Neural cell (in vitro differentiated cells): Measurements from ENCODE around the gene FBXL20. TPM values are rescaled to one million over a fixed set of nuclear protein-coding genes. Genes with fewer than 3 reads are reported as not detected.
"Not testable (repeated sequence)": the region's sequence is repeated elsewhere in the genome, so short reads cannot be mapped to it uniquely, and the experiment has no call there.

ENCODE experiments used
- H2AFZ ChIP-seq: fragments of 200-600, 300-800 bp; sonication (generic), shearing (Covaris generic); 2 replicates; pipeline ENCODE4 v1.6.0; 2014; ENCODE audit warnings: low read depth, mild to moderate bottlenecking, antibody characterized with exemption, low read length, moderate library complexity
- H3F3A ChIP-seq: fragments of 200-600 bp; shearing (Covaris generic); 2 replicates; pipeline ENCODE4 v1.6.1; 2016; ENCODE audit warnings: mild to moderate bottlenecking, moderate library complexity, mixed read lengths, antibody characterized with exemption, low read length; ENCODE audit not compliant: insufficient read depth, poor library complexity, severe bottlenecking
- H3K27ac ChIP-seq: fragments of 200-600, 300-800 bp; sonication (generic), shearing (Covaris generic); 2 replicates; pipeline ENCODE4 v1.5.1; 2014; ENCODE audit warnings: mild to moderate bottlenecking, low read length, moderate library complexity
- H3K27me3 ChIP-seq: fragments of 300-800, 200-600 bp; sonication (generic), shearing (Covaris generic); 2 replicates; pipeline ENCODE4 v1.6.0; 2014; ENCODE audit warnings: mild to moderate bottlenecking, low read depth, low read length, moderate library complexity; ENCODE audit not compliant: insufficient read depth
- H3K36me3 ChIP-seq: fragments of 300-800, 200-600 bp; sonication (generic), shearing (Covaris generic); 2 replicates; pipeline ENCODE4 v1.5.1; 2014; ENCODE audit warnings: mild to moderate bottlenecking, antibody characterized with exemption, low read length, moderate library complexity; ENCODE audit not compliant: insufficient read depth
- H3K4me2 ChIP-seq: fragments of 300-800, 200-600 bp; sonication (generic), shearing (Covaris generic); 2 replicates; pipeline ENCODE4 v1.6.0; 2014; ENCODE audit warnings: mild to moderate bottlenecking, low read length
- H3K4me3 ChIP-seq: fragments of 300-800, 200-600 bp; sonication (generic), shearing (Covaris generic); 2 replicates; pipeline ENCODE4 v1.5.1; 2014; ENCODE audit warnings: mild to moderate bottlenecking, low read length, moderate library complexity
- H3K79me2 ChIP-seq: fragments of 200-600 bp; shearing (Covaris generic); replicated peaks from 2 replicates; pipeline ENCODE4 v1.6.0; 2014; ENCODE audit warnings: mild to moderate bottlenecking, low read length, moderate library complexity; ENCODE audit not compliant: insufficient read depth
- H3K9ac ChIP-seq: fragments of 300-800, 200-600 bp; sonication (generic), shearing (Covaris generic); 2 replicates; pipeline ENCODE4 v1.6.1; 2016; ENCODE audit warnings: mild to moderate bottlenecking, low read length, mixed read lengths
- H3K9me2 ChIP-seq: fragments of 200-600 bp; shearing (Covaris generic); 2 replicates; pipeline ENCODE4 v1.6.1; 2016; ENCODE audit warnings: mild to moderate bottlenecking, low read length, mixed read lengths; ENCODE audit not compliant: insufficient read depth
- H3K9me3 ChIP-seq: fragments of 200-600, 300-800 bp; sonication (generic), shearing (Covaris generic); 2 replicates; pipeline ENCODE4 v1.6.1; 2016; ENCODE audit warnings: mild to moderate bottlenecking, mixed run types, low read length, moderate library complexity, mixed read lengths
- H4K20me1 ChIP-seq: fragments of 200-600 bp; shearing (Covaris generic); 2 replicates; pipeline ENCODE4 v1.6.1; 2016; ENCODE audit warnings: mild to moderate bottlenecking, mixed run types; ENCODE audit not compliant: insufficient read depth
- EP300 ChIP-seq: fragments of 450-650 bp; conservative IDR thresholded peaks from 2 replicates; pipeline ENCODE4 v1.6.1; 2014; ENCODE audit warnings: antibody characterized with exemption, mild to moderate bottlenecking, moderate library complexity; ENCODE audit not compliant: poor library complexity, severe bottlenecking
- EZH2 ChIP-seq: fragments of 200-600, 300-800 bp; shearing (Covaris generic), sonication (generic); IDR thresholded peaks from 2 replicates; pipeline ENCODE4 v1.6.1; 2014; ENCODE audit warnings: antibody characterized with exemption, low read length, borderline replicate concordance, mild to moderate bottlenecking; ENCODE audit not compliant: insufficient read depth, poor library complexity, severe bottlenecking
- MXI1 ChIP-seq: fragments of 450-650 bp; conservative IDR thresholded peaks from 2 replicates; pipeline ENCODE4 v1.6.1; 2014; ENCODE audit warnings: antibody characterized with exemption, mild to moderate bottlenecking; ENCODE audit not compliant: poor library complexity, severe bottlenecking
- POLR2AphosphoS5 ChIP-seq: IDR thresholded peaks from 2 replicates; pipeline ENCODE4 v1.6.1; 2012
- RAD21 ChIP-seq: fragments of 450-650 bp; conservative IDR thresholded peaks from 2 replicates; pipeline ENCODE4 v1.6.1; 2014; ENCODE audit warnings: antibody characterized with exemption, mild to moderate bottlenecking, moderate library complexity
- SMC3 ChIP-seq: fragments of 450-650 bp; conservative IDR thresholded peaks from 2 replicates; pipeline ENCODE4 v1.6.1; 2014; ENCODE audit warnings: antibody characterized with exemption, mild to moderate bottlenecking, moderate library complexity; ENCODE audit not compliant: poor library complexity
- TAF1 ChIP-seq: IDR thresholded peaks from 2 replicates; pipeline ENCODE4 v1.6.1; 2012; ENCODE audit warnings: low read depth
- polyA plus RNA-seq: library from polyadenylated mRNA; depleted of rRNA; stranded (reverse); fragments of >200 nt; gene quantifications from 2 replicates; pipeline ENCODE4 v1.2.3, GENCODE V29; 2014
- TF ChIP-seq, protein P1 (sequence below): IDR thresholded peaks from 2 replicates; pipeline ENCODE4 v1.6.1; 2012; ENCODE audit warnings: borderline replicate concordance
- TF ChIP-seq, protein P2 (sequence below): fragments of 450-650 bp; IDR thresholded peaks from 2 replicates; pipeline ENCODE4 v1.5.1; 2014; ENCODE audit warnings: antibody characterized with exemption, mild to moderate bottlenecking, moderate library complexity; ENCODE audit not compliant: poor library complexity, severe bottlenecking

Gene FBXL20
- polyA plus RNA-seq, 1 donor from 2014 or later: 12.0 TPM

DNA sequence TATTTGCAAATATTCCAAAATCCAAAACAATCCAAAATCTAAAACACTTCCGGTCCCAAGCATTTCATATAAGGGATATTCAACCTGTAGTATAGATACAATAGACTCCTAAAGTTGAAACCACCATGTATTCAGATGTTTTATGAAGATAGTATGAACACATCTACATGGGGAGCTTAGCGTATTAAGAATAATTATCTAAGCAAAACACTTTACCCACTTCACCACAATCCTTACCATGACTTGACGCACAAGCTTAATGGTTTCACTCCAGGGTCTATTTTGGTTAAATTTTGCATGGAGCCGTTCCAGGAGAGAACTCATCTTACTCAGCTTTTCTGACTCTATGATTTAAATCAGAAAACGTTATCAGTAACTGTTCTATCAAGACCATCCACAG is 46.1 kb upstream of the FBXL20 start:
- H3K79me2 ChIP-seq: peaks cover 23% of the 10 kb centered on the region
- H3K27me3 ChIP-seq: no peaks in the 10 kb centered on the region
- no peak overlapping the region for H2AFZ ChIP-seq

DNA sequence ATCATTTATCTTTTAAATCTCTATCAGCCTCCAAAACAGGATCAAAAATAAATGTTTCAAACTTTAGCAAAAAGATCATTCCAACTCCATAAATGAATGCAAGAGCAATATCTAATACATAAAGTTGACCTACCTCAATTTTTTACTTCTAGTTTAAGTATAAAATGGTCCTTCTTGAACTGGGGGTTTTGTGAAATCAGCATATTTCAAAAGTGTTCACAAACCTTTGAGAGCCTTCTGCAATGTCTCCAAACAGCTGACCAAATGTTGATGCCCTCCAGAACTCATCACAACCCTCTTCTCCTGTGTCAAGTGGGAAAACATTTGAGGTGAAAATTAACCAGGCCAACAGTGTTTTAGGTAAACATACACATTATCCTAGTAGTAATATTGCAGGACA is 41.9 kb upstream of the FBXL20 start:
- TF ChIP-seq MXI1 (no peak), EZH2 (no peak), TAF1 (no peak), SMC3 (no peak), RAD21 (no peak), EP300 (no peak), POLR2AphosphoS5 (no peak)
- TF ChIP-seq, protein P1, sequence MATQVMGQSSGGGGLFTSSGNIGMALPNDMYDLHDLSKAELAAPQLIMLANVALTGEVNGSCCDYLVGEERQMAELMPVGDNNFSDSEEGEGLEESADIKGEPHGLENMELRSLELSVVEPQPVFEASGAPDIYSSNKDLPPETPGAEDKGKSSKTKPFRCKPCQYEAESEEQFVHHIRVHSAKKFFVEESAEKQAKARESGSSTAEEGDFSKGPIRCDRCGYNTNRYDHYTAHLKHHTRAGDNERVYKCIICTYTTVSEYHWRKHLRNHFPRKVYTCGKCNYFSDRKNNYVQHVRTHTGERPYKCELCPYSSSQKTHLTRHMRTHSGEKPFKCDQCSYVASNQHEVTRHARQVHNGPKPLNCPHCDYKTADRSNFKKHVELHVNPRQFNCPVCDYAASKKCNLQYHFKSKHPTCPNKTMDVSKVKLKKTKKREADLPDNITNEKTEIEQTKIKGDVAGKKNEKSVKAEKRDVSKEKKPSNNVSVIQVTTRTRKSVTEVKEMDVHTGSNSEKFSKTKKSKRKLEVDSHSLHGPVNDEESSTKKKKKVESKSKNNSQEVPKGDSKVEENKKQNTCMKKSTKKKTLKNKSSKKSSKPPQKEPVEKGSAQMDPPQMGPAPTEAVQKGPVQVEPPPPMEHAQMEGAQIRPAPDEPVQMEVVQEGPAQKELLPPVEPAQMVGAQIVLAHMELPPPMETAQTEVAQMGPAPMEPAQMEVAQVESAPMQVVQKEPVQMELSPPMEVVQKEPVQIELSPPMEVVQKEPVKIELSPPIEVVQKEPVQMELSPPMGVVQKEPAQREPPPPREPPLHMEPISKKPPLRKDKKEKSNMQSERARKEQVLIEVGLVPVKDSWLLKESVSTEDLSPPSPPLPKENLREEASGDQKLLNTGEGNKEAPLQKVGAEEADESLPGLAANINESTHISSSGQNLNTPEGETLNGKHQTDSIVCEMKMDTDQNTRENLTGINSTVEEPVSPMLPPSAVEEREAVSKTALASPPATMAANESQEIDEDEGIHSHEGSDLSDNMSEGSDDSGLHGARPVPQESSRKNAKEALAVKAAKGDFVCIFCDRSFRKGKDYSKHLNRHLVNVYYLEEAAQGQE: no peak
- TF ChIP-seq, protein P2, sequence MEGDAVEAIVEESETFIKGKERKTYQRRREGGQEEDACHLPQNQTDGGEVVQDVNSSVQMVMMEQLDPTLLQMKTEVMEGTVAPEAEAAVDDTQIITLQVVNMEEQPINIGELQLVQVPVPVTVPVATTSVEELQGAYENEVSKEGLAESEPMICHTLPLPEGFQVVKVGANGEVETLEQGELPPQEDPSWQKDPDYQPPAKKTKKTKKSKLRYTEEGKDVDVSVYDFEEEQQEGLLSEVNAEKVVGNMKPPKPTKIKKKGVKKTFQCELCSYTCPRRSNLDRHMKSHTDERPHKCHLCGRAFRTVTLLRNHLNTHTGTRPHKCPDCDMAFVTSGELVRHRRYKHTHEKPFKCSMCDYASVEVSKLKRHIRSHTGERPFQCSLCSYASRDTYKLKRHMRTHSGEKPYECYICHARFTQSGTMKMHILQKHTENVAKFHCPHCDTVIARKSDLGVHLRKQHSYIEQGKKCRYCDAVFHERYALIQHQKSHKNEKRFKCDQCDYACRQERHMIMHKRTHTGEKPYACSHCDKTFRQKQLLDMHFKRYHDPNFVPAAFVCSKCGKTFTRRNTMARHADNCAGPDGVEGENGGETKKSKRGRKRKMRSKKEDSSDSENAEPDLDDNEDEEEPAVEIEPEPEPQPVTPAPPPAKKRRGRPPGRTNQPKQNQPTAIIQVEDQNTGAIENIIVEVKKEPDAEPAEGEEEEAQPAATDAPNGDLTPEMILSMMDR: no peak
- Histone ChIP-seq H3K9me3 (no peaks in the 10 kb centered on the region), H3K4me2 (no peak overlapping the region), H3K79me2 (no peaks in the 10 kb centered on the region), H3K27ac (no peak overlapping the region), H3K9me2 (no peaks in the 10 kb centered on the region), H3K9ac (no peak overlapping the region), H4K20me1 (no peaks in the 10 kb centered on the region), H3F3A (no peaks in the 10 kb centered on the region), H2AFZ (no peak overlapping the region), H3K27me3 (no peaks in the 10 kb centered on the region), H3K36me3 (no peaks in the 10 kb centered on the region), H3K4me3 (no peak overlapping the region)

More for the DNA sequence above, 46.1 kb upstream of the FBXL20 start:
- TF ChIP-seq TAF1: no peak
- TF ChIP-seq POLR2AphosphoS5: no peak
- TF ChIP-seq, protein P2: no peak
- TF ChIP-seq EP300: no peak
- TF ChIP-seq RAD21: no peak
- TF ChIP-seq MXI1: no peak
- no peak for TF ChIP-seq EZH2
- TF ChIP-seq, protein P1: no peak
- no peak for TF ChIP-seq SMC3
- Histone ChIP-seq H3K4me3 (no peak overlapping the region), H3F3A (no peaks in the 10 kb centered on the region), H3K9me2 (no peaks in the 10 kb centered on the region), H3K4me2 (no peak overlapping the region), H3K36me3 (no peaks in the 10 kb centered on the region), H3K27ac (no peak overlapping the region), H4K20me1 (no peaks in the 10 kb centered on the region), H3K9ac (no peak overlapping the region), H3K9me3 (no peaks in the 10 kb centered on the region)

DNA sequence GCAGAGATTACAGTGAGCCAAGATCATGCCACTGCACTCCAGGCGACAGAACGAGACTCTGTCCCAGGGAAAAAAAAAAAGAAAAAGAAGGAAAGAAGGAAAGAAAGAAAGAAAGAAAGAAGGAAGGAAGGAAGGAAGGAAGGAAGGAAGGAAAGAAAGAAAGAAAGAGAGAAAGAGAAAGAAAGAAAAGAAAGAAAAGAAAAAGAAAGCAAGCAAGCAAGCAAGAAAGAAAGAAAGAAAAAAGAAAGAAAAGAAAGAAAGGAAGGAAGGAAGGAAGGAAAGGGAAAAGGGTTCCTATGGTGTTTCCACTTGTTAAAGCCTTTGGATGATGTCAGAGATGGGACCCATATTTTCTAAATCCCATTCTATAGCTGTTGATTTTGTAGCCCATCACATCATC is 38.4 kb upstream of the FBXL20 start:
- H3K4me3 ChIP-seq, H2AFZ ChIP-seq, H3K36me3 ChIP-seq, H4K20me1 ChIP-seq, H3F3A ChIP-seq, H3K9me2 ChIP-seq, H3K79me2 ChIP-seq, H3K27ac ChIP-seq, H3K27me3 ChIP-seq, H3K9ac ChIP-seq, H3K4me2 ChIP-seq, H3K9me3 ChIP-seq: not testable (repeated sequence)
